Sigmoid colon (tissue), 4 donors: ENCODE results near the gene GRID1.

Experiments
- CTCF ChIP-seq, 4 experiments: fragments of 450-650 bp in 3 of 4; fragments of 200-600 bp in 1 of 4; IDR thresholded peaks; one replicate each; pipeline ENCODE4 v1.5.1; 2016 to 2019; ENCODE audit warnings: antibody characterized with exemption in 4 of 4, mild to moderate bottlenecking in 3 of 4, moderate library complexity in 2 of 4
- EP300 ChIP-seq, 4 donors: sonication (generic); formaldehyde crosslinking; IDR thresholded peaks; one replicate each; pipeline ENCODE4 v1.6.1; 2017; ENCODE audit warnings: antibody characterized with exemption in 4 of 4
- POLR2A ChIP-seq, 2 donors: fragments of 450-650 bp; IDR thresholded peaks; one replicate each; pipeline ENCODE4 v1.6.1; 2016; ENCODE audit warnings: antibody characterized with exemption in 2 of 2, mild to moderate bottlenecking in 2 of 2, moderate library complexity in 2 of 2
- POLR2AphosphoS5 ChIP-seq, 4 donors: sonication (generic); formaldehyde crosslinking; IDR thresholded peaks; one replicate each; pipeline ENCODE4 v1.6.1; 2017; ENCODE audit warnings: antibody characterized with exemption in 4 of 4

DNA sequence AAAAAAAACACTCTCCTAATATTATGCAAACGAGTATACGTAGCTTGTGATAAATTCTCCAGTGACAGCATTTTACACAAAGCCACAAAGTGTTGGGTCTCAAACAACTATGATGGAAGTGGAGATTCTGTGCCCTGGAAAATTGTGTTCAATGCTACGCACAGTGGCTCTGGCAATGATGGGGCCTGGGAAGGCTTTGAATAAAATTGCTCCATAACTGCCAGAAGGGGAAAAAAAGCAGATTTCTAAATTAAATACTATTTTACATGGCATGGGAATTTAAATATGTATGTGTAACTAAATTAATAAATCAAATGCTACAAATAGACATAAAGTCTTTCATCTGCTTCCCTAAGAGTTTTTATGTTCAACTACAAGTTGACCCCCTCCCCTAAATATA is 306.7 kb downstream of the GRID1 start:
- TF ChIP-seq CTCF (IDR thresholded peaks at IDR 0.05) (no peak), POLR2AphosphoS5 (IDR thresholded peaks at IDR 0.05) (no peak), POLR2A (IDR thresholded peaks at IDR 0.05) (no peak), EP300 (IDR thresholded peaks at IDR 0.05) (no peak)
